ENCODE measurements around the gene PCGF3. TPM values are rescaled to one million over a fixed set of nuclear protein-coding genes. Genes with fewer than 3 reads are reported as not detected.

The PCGF3 gene
- total RNA-seq, 5 donors from 2014 or later (not counting 1 experiment from before 2014, with no cell fraction given), result 47.0 to 76.9 (median 51.1) TPM

DNA sequence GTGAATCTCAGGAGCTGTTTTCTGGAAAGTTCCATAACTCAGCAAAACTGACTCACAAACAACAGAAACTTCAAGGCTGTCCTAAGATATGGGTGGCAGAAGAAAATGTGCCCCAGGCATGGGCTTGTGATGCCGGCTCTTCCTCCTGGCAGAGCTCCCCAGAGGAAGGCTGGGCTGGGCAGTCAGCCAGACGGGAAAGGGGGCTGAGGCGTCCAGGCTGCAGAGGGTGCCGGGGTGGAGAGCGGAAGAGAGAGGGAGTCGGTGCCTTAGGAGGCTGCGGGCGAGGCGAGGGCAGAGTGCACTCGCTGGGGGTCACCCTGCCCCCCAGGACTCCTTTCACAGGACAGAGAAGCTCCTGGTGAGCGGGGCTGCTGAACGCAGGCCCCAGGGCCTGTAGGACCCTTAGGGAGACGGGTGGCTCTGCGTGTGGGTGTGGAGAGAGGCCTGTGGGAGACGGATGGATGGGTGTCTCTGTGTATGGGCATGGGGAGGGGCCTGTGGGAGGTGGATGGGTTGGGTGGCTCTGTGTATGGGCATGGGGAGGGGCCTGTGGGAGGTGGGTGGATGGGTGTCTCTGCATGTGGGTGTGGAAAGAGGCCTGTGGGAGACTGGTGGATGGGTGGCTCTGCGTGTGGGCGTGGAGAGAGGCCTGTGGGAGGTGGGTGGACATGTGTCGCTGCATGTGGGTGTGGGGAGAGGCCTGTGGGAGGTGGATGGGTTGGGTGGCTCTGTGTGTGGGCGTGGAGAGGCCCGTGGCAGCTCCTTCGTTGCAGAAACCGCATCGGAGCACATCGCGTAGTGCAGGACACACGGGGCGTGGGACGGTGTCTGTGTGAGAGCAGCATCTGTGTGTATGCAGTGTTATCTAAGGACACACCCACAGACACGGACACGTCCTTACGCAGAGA is 15.9 kb downstream of the PCGF3 start:
- Histone ChIP-seq H3K27ac (ENCODE audit: low read length) (no peak overlapping the region), H3K27me3 (replicated peaks in 1 of 2; ENCODE audit: control insufficient read depth in 2 of 2, extremely low read depth in 1 of 2, insufficient read depth in 2 of 2, low read length in 1 of 2) (no peaks in the 10 kb centered on the region), H3K36me3 (ENCODE audit: control insufficient read depth in 2 of 2, extremely low read depth in 1 of 2, insufficient read depth in 1 of 2, low read length in 1 of 2) (peaks cover 3 to 4% of the 10 kb centered on the region in 2 donors), H3K9me3 (no peaks in the 10 kb centered on the region), H3K4me1 (ENCODE audit: control insufficient read depth in 1 of 2, extremely low read depth in 1 of 2, insufficient read depth in 2 of 2, low read length in 2 of 2) (no peaks in the 10 kb centered on the region), H3K4me3 (ENCODE audit: control insufficient read depth in 1 of 2, extremely low read depth in 1 of 2, low read length in 1 of 2) (no peak overlapping the region)
- CTCF ChIA-PET, result no interaction called here
- WGBS (ENCODE audit: insufficient coverage), result 94% methylated on average over 27 of the region's 31 CpGs
- POLR2A ChIA-PET, result no interaction called here
- ATAC-seq (replicated peaks in 1 of 4) (no peak), DNase-seq (no peak)
- peaks cover 21% of the 10 kb centered on the region for H3K36me3 Mint-ChIP-seq
- no peaks in the 10 kb centered on the region for H3K9me3 Mint-ChIP-seq
- peaks cover 12 to 33% (median 25%) of the 10 kb centered on the region in 3 donors for H3K4me1 Mint-ChIP-seq
- H3K27ac Mint-ChIP-seq, result no peak overlapping the region
- H3K27me3 Mint-ChIP-seq, result no peaks in the 10 kb centered on the region
- no peak overlapping the region for H3K4me3 Mint-ChIP-seq

DNA sequence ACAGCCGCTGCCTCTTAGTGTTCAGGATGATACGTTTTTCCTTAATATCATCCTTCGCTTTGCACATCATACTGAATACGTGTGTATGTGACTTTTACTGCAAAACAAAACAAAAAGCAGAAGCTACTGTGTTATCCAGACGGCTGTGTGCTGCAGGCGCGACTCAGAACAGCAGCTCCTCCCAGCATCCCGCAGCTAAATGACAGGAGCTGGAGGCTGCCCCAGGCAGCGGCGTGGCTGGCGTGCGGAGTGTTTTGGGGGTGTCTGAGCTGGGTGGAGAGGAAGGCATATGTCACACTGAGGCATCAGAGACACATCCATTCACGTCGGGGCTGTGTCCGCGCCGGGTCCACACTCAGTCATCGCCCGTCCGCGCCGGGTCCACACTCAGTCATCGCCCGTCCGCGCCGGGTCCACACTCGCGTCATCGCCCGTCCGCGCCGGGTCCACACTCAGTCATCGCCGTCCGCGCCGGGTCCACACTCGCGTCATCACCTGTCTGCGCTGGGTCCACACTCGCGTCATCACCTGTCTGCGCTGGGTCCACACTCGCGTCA is 16.6 kb downstream of the PCGF3 start:
- DNase-seq (no peak), ATAC-seq (replicated peaks in 1 of 4) (no peak)
- ChIA-PET CTCF (no interaction called here), POLR2A (no interaction called here)
- Histone ChIP-seq H3K36me3 (ENCODE audit: control insufficient read depth in 2 of 2, extremely low read depth in 1 of 2, insufficient read depth in 1 of 2, low read length in 1 of 2) (peaks cover 3 to 4% of the 10 kb centered on the region in 2 donors), H3K9me3 (no peaks in the 10 kb centered on the region), H3K4me1 (ENCODE audit: control insufficient read depth in 1 of 2, extremely low read depth in 1 of 2, insufficient read depth in 2 of 2, low read length in 2 of 2) (no peaks in the 10 kb centered on the region), H3K27me3 (replicated peaks in 1 of 2; ENCODE audit: control insufficient read depth in 2 of 2, extremely low read depth in 1 of 2, insufficient read depth in 2 of 2, low read length in 1 of 2) (no peaks in the 10 kb centered on the region), H3K4me3 (ENCODE audit: control insufficient read depth in 1 of 2, extremely low read depth in 1 of 2, low read length in 1 of 2) (no peak overlapping the region), H3K27ac (ENCODE audit: low read length) (no peak overlapping the region)
- Mint-ChIP-seq H3K4me1 (peaks cover 12 to 38% (median 25%) of the 10 kb centered on the region in 3 donors), H3K36me3 (peaks cover 21% of the 10 kb centered on the region), H3K27me3 (no peaks in the 10 kb centered on the region), H3K4me3 (no peak overlapping the region), H3K27ac (no peak overlapping the region), H3K9me3 (no peaks in the 10 kb centered on the region)
- 98% methylated on average over 42 of the region's 47 CpGs for WGBS (ENCODE audit: insufficient coverage)

DNA sequence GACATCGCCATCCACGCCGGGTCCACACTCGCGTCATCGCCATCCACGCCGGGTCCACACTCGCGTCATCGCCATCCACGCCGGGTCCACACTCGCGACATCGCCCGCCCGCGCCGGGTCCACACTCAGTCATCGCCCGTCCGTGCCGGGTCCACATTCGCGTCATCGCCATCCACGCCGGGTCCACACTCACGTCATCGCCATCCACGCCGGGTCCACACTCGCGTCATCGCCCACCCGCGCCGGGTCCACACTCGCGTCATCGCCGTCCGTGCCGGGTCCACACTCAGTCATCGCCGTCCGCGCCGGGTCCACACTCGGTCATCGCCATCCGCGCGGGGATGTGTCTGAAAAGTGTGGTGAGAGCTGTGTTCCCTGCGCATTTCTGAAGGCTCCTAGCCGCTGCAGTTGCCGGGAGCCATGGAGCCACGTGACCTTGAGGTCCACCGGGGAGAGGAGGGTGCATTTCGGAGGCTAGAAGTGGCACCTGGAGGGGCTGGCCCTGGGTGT is 17.3 kb downstream of the PCGF3 start:
- Histone ChIP-seq H3K27ac (ENCODE audit: low read length) (no peak overlapping the region), H3K4me3 (ENCODE audit: control insufficient read depth in 1 of 2, extremely low read depth in 1 of 2, low read length in 1 of 2) (no peak overlapping the region), H3K9me3 (no peaks in the 10 kb centered on the region), H3K36me3 (ENCODE audit: control insufficient read depth in 2 of 2, extremely low read depth in 1 of 2, insufficient read depth in 1 of 2, low read length in 1 of 2) (peaks cover 4 to 5% of the 10 kb centered on the region in 2 donors), H3K27me3 (replicated peaks in 1 of 2; ENCODE audit: control insufficient read depth in 2 of 2, extremely low read depth in 1 of 2, insufficient read depth in 2 of 2, low read length in 1 of 2) (no peaks in the 10 kb centered on the region), H3K4me1 (ENCODE audit: control insufficient read depth in 1 of 2, extremely low read depth in 1 of 2, insufficient read depth in 2 of 2, low read length in 2 of 2) (no peaks in the 10 kb centered on the region)
- H3K36me3 Mint-ChIP-seq, result peaks cover 24% of the 10 kb centered on the region
- CTCF ChIA-PET, result interaction anchor here in 1 of 2 donors (0.5 kb wide), 1 partner anchor 29 kb away, joined by 5 read pairs; no protein-coding TSS in a partner anchor
- H3K9me3 Mint-ChIP-seq, result no peaks in the 10 kb centered on the region
- H3K27me3 Mint-ChIP-seq, result no peaks in the 10 kb centered on the region
- whole genome bisulfite sequencing (ENCODE audit: insufficient coverage), result 99% methylated on average over 53 of the region's 61 CpGs
- H3K4me3 Mint-ChIP-seq, result no peak overlapping the region
- peaks cover 10 to 37% (median 23%) of the 10 kb centered on the region in 3 donors for H3K4me1 Mint-ChIP-seq
- ATAC-seq (replicated peaks in 1 of 4) (no peak), DNase-seq (no peak)
- POLR2A ChIA-PET, result no interaction called here
- H3K27ac Mint-ChIP-seq, result no peak overlapping the region

DNA sequence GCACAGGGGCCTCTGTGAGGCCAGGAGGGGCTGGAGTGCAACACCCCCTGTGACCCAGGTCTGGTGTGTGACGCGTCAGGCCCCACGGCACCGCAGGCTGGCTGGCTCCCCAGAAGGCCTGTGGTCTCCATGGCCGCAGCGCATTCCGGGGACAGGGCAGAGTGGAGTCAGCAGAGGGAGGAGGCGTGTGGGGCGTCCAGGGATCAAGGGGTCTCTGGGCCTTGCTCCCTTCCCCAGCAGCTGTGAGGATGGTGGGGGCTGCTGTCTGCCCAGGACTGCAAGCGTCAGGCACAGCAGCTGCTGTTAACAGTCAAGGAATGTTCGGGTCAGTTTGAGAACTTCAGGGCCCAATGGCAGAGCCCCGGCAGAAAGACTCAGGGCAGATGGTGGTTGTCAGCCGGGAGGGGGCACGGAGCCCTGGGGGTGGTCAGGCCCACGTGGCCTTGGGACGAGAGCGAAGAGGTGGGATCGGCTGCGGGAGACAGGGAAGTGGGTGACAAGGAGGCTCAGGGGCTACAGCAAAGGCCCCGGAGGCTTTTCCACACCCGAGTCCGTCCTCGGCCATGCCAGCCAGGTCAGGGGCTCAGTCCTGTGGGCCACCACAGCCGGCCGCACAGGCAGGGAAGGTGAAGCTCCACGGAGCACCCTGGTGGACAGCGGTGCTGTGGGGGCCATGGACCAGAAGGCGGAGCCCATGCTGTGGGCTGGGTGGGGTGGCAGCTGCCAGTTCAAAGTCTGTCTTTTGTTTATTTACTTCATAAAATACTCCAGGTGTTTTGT is 18.3 kb downstream of the PCGF3 start:
- Mint-ChIP-seq H3K27me3 (no peaks in the 10 kb centered on the region), H3K9me3 (no peaks in the 10 kb centered on the region), H3K36me3 (peaks cover 24% of the 10 kb centered on the region), H3K4me3 (no peak overlapping the region), H3K27ac (no peak overlapping the region), H3K4me1 (peaks cover 9 to 31% (median 21%) of the 10 kb centered on the region in 3 donors)
- WGBS (ENCODE audit: insufficient coverage), result 96% methylated on average over 26 of the region's 28 CpGs
- H3K4me3 ChIP-seq (ENCODE audit: control insufficient read depth in 1 of 2, extremely low read depth in 1 of 2, low read length in 1 of 2), result no peak overlapping the region
- ChIA-PET CTCF (no interaction called here), POLR2A (no interaction called here)
- no peaks in the 10 kb centered on the region for H3K4me1 ChIP-seq (ENCODE audit: control insufficient read depth in 1 of 2, extremely low read depth in 1 of 2, insufficient read depth in 2 of 2, low read length in 2 of 2)
- no peak overlapping the region for H3K27ac ChIP-seq (ENCODE audit: low read length)
- no peak for ATAC-seq (replicated peaks in 1 of 4)
- peaks cover 4 to 6% of the 10 kb centered on the region in 2 donors for H3K36me3 ChIP-seq (ENCODE audit: control insufficient read depth in 2 of 2, extremely low read depth in 1 of 2, insufficient read depth in 1 of 2, low read length in 1 of 2)
- DNase-seq, result no peak
- no peaks in the 10 kb centered on the region for H3K9me3 ChIP-seq
- H3K27me3 ChIP-seq (replicated peaks in 1 of 2; ENCODE audit: control insufficient read depth in 2 of 2, extremely low read depth in 1 of 2, insufficient read depth in 2 of 2, low read length in 1 of 2), result no peaks in the 10 kb centered on the region

DNA sequence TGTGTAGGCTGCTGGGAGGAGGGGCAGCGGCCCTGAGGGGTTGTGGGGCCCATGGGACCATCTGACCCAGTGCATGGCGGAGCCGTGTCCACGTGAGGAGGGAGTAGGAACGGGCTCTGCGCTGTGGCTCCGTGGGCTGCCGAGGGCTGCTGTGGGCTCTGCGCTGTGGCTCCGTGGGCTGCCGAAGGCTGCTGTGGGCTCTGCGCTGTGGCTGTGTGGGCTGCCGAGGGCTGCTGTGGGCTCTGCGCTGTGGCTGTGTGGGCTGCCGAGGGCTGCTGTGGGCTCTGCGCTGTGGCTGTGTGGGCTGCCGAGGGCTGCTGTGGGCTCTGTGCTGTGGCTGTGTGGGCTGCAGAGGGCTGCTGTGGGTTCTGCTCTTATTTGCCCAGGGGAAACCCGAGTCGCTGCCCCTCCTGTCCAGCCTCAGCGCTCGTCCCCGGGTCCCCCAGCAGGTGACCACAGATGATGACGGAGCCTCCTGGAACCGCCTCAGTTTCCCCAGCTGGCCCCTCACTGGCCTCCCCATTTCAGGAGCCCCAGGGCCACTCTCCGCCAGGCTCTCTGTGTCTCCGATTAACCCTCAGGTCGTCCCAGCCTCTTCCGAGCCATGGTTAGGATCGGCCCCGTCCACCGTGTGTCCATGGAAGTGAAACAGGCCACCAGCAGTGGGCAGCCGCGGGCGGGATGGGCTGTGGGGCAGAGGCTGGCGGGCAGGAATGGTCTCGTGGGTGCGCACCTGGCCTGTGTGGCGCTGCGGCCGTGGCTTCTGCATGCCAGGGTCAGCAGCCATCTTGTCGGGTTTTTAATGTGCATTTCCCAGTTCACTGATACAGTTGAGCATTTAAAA is 20.0 kb downstream of the PCGF3 start:
- Histone ChIP-seq H3K4me3 (ENCODE audit: control insufficient read depth in 1 of 2, extremely low read depth in 1 of 2, low read length in 1 of 2) (no peak overlapping the region), H3K27me3 (replicated peaks in 1 of 2; ENCODE audit: control insufficient read depth in 2 of 2, extremely low read depth in 1 of 2, insufficient read depth in 2 of 2, low read length in 1 of 2) (no peaks in the 10 kb centered on the region), H3K27ac (ENCODE audit: low read length) (no peak overlapping the region), H3K4me1 (ENCODE audit: control insufficient read depth in 1 of 2, extremely low read depth in 1 of 2, insufficient read depth in 2 of 2, low read length in 2 of 2) (no peaks in the 10 kb centered on the region), H3K36me3 (ENCODE audit: control insufficient read depth in 2 of 2, extremely low read depth in 1 of 2, insufficient read depth in 1 of 2, low read length in 1 of 2) (peaks cover 7 to 8% of the 10 kb centered on the region in 2 donors), H3K9me3 (no peaks in the 10 kb centered on the region)
- DNase-seq, result no peak
- WGBS (ENCODE audit: insufficient coverage), result 87% methylated on average over 36 of the region's 41 CpGs
- peak overlapping the region in 1 of 3 donors; percentile 6 for H3K4me3 Mint-ChIP-seq
- ChIA-PET CTCF (no interaction called here), POLR2A (interaction anchor here in 1 of 2 donors (0.7 kb wide), 1 partner anchor 33 kb away, joined by 4 read pairs; no protein-coding TSS in a partner anchor)
- H3K9me3 Mint-ChIP-seq, result no peaks in the 10 kb centered on the region
- H3K4me1 Mint-ChIP-seq, result peaks cover 9 to 19% (median 15%) of the 10 kb centered on the region in 3 donors
- ATAC-seq (replicated peaks in 1 of 4), result no peak
- peaks cover 27% of the 10 kb centered on the region for H3K36me3 Mint-ChIP-seq
- H3K27me3 Mint-ChIP-seq, result no peaks in the 10 kb centered on the region
- H3K27ac Mint-ChIP-seq, result no peak overlapping the region

Measured in T-cell (primary cell).